GM12891 (cell line): ENCODE measurements around the gene SYNE3.

Source experiments
- POLR2A ChIP-seq: IDR thresholded peaks from 2 replicates; pipeline ENCODE4 v1.6.1; 2011; ENCODE audit warnings: low read depth, low read length, control low read depth
- TAF1 ChIP-seq: IDR thresholded peaks from 2 replicates; pipeline ENCODE4 v1.6.1; 2011; ENCODE audit warnings: low read depth, low read length, control low read depth

GRCh38 chr14:95518045-95518751, 1.7 kb upstream of the SYNE3 start:
- TF ChIP-seq POLR2A (no peak), TAF1 (no peak)
